Muscle layer of duodenum (tissue), 2 donors: ENCODE results near the gene STRADB.

ENCODE experiments used
- H3K27ac ChIP-seq: one replicate; pipeline ENCODE4 v1.7.0; 2013; ENCODE audit warnings: mild to moderate bottlenecking, low read length
- H3K27me3 ChIP-seq: one replicate; pipeline ENCODE4 v1.7.0; 2013; ENCODE audit warnings: low read depth, mild to moderate bottlenecking, control low read depth, low read length
- H3K36me3 ChIP-seq, 2 donors: one replicate each; pipeline ENCODE4 v1.7.0; 2013; ENCODE audit warnings: low read length in 2 of 2, control low read depth in 1 of 2, mild to moderate bottlenecking in 1 of 2; ENCODE audit not compliant: insufficient read depth in 2 of 2, control insufficient read depth in 1 of 2
- H3K4me1 ChIP-seq, 2 donors: one replicate each; pipeline ENCODE4 v1.7.0; 2013; ENCODE audit warnings: low read length in 2 of 2, mild to moderate bottlenecking in 2 of 2, control low read depth in 1 of 2, moderate library complexity in 1 of 2; ENCODE audit not compliant: insufficient read depth in 2 of 2, control insufficient read depth in 1 of 2
- H3K4me3 ChIP-seq, 2 donors: one replicate each; pipeline ENCODE4 v1.7.0; 2013; ENCODE audit warnings: low read length in 2 of 2, low read depth in 1 of 2, mild to moderate bottlenecking in 1 of 2
- H3K9me3 ChIP-seq, 2 donors: one replicate each; pipeline ENCODE4 v1.7.0; 2013; ENCODE audit warnings: low read length in 2 of 2, control low read depth in 1 of 2, mild to moderate bottlenecking in 1 of 2; ENCODE audit not compliant: control insufficient read depth in 1 of 2
- donor health status: healthy.

STRADB gene

GRCh38 chr2:201515573-201516246 lies 64.2 kb downstream of the STRADB start:
- H3K9me3 ChIP-seq, result peaks cover 4 to 6% of the 10 kb centered on the region in 2 donors
- no peaks in the 10 kb centered on the region for H3K4me1 ChIP-seq
- no peak overlapping the region for H3K4me3 ChIP-seq
- H3K36me3 ChIP-seq, result no peaks in the 10 kb centered on the region
- H3K27me3 ChIP-seq, result no peaks in the 10 kb centered on the region
- no peak overlapping the region for H3K27ac ChIP-seq

- Histone ChIP-seq H3K36me3 (no peaks in the 10 kb centered on the region), H3K27ac (no peak overlapping the region), H3K9me3 (peaks cover 4 to 6% of the 10 kb centered on the region in 2 donors), H3K27me3 (no peaks in the 10 kb centered on the region), H3K4me3 (no peak overlapping the region), H3K4me1 (no peaks in the 10 kb centered on the region)
These were observed 65.6 kb downstream of the STRADB start for GRCh38 chr2:201517094-201517493.

- Histone ChIP-seq H3K27me3 (no peaks in the 10 kb centered on the region), H3K4me3 (no peak overlapping the region), H3K36me3 (no peaks in the 10 kb centered on the region), H3K9me3 (peaks cover 6 to 18% of the 10 kb centered on the region in 2 donors), H3K27ac (no peak overlapping the region), H3K4me1 (no peaks in the 10 kb centered on the region)
These were observed 68.7 kb downstream of the STRADB start for GRCh38 chr2:201520201-201520600.

- Histone ChIP-seq H3K4me1 (no peaks in the 10 kb centered on the region), H3K27me3 (no peaks in the 10 kb centered on the region), H3K36me3 (no peaks in the 10 kb centered on the region), H3K27ac (no peak overlapping the region), H3K9me3 (peaks cover 6 to 25% of the 10 kb centered on the region in 2 donors), H3K4me3 (no peak overlapping the region)
These were observed 71.4 kb downstream of the STRADB start for GRCh38 chr2:201522965-201523364.

- Histone ChIP-seq H3K27ac (no peak overlapping the region), H3K36me3 (no peaks in the 10 kb centered on the region), H3K9me3 (peaks cover 6 to 25% of the 10 kb centered on the region in 2 donors), H3K27me3 (no peaks in the 10 kb centered on the region), H3K4me1 (no peaks in the 10 kb centered on the region), H3K4me3 (no peak overlapping the region)
These were observed 72.0 kb downstream of the STRADB start for GRCh38 chr2:201523506-201523905.
